Activated T-cell treated with anti-CD3 and anti-CD28 coated beads for 48 hours (primary cell): ENCODE data around the gene SYNE1.

ENCODE experiments used
- DNase-seq: peaks from one replicate; pipeline ENCODE4 v3.0.0-alpha.2; 2020; ENCODE audit warnings: low read depth

SYNE1 gene

GRCh38 chr6:152233547-152234320 is 403.4 kb downstream of the SYNE1 start:
- DNase-seq: no peak

GRCh38 chr6:152232501-152233151 is 404.5 kb downstream of the SYNE1 start:
- no peak for DNase-seq

GRCh38 chr6:152229330-152229729 is 407.8 kb downstream of the SYNE1 start:
- no peak for DNase-seq

GRCh38 chr6:152226119-152226518 is 411.0 kb downstream of the SYNE1 start:
- DNase-seq: no peak

- no peak for DNase-seq
Measured at GRCh38 chr6:152225241-152225934, 411.8 kb downstream of the SYNE1 start.

GRCh38 chr6:152223636-152224035 is 413.5 kb downstream of the SYNE1 start:
- no peak for DNase-seq

- no peak for DNase-seq
Measured at GRCh38 chr6:152221806-152222628, 415.1 kb downstream of the SYNE1 start.

- no peak for DNase-seq
Measured at GRCh38 chr6:152220786-152221185, 416.4 kb downstream of the SYNE1 start.

GRCh38 chr6:152218887-152219286 is 418.3 kb downstream of the SYNE1 start:
- no peak for DNase-seq

GRCh38 chr6:152212437-152212836 is 424.7 kb downstream of the SYNE1 start:
- DNase-seq: no peak

- DNase-seq: no peak
Measured at GRCh38 chr6:152209211-152209610, 428.0 kb downstream of the SYNE1 start.

- no peak for DNase-seq
Measured at GRCh38 chr6:152207915-152208714, 429.0 kb downstream of the SYNE1 start.

- DNase-seq: peak; percentile 35
Measured at GRCh38 chr6:152206072-152206818, 430.9 kb downstream of the SYNE1 start.

- no peak for DNase-seq
Measured at GRCh38 chr6:152204591-152204990, 432.6 kb downstream of the SYNE1 start.

- no peak for DNase-seq
Measured at GRCh38 chr6:152201120-152201519, 436.0 kb downstream of the SYNE1 start.

GRCh38 chr6:152195896-152196295 is 441.3 kb downstream of the SYNE1 start:
- DNase-seq: no peak

GRCh38 chr6:152189736-152190135 is 447.4 kb downstream of the SYNE1 start:
- DNase-seq: no peak

GRCh38 chr6:152188011-152188410 is 449.2 kb downstream of the SYNE1 start:
- no peak for DNase-seq

- DNase-seq: no peak
Measured at GRCh38 chr6:152186840-152187239, 450.3 kb downstream of the SYNE1 start.

- DNase-seq: no peak
Measured at GRCh38 chr6:152184917-152185574, 452.1 kb downstream of the SYNE1 start.
